ENCODE measurements around the gene CLDN6.

The CLDN6 gene

DNA sequence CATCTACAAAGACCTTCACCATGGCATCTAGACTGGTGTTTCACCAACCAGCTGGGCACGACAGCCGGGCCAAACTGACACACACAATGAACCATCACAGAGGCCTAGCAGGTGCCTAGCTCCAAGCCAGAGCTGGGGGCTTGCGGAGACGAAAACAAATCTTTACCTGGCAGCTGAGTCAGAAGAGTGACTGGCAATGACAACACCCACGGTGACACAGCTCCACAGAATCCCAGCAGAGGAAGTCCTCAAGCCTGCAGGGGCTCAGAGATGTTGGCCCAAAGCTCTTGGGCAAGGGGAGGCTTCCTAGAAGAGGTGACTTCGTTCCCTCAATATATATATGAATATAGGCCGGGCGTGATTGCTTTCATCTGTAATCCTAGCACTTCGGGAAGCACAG, 33.5 kb upstream of the CLDN6 start:
- peaks cover 15 to 24% of the 10 kb centered on the region in 2 donors for H3K27me3 ChIP-seq (ENCODE audit: control insufficient read depth in 2 of 2, insufficient read depth in 2 of 2, low read length in 2 of 2)
- H3K4me1 ChIP-seq (ENCODE audit: control insufficient read depth in 2 of 2, insufficient read depth in 2 of 2, low read length in 2 of 2), result no peaks in the 10 kb centered on the region
- no peak overlapping the region for H3K4me3 ChIP-seq (ENCODE audit: low read length in 2 of 2)
- no peak overlapping the region for H3K27ac ChIP-seq (ENCODE audit: low read depth in 2 of 2, low read length in 2 of 2)
- no peak overlapping the region for H3K9ac ChIP-seq (ENCODE audit: low read depth in 1 of 2, low read length in 2 of 2)
- H3K36me3 ChIP-seq (ENCODE audit: control insufficient read depth in 2 of 2, insufficient read depth in 2 of 2, low read length in 2 of 2), result no peaks in the 10 kb centered on the region
- H3K9me3 ChIP-seq (ENCODE audit: control insufficient read depth in 2 of 2, low read length in 2 of 2), result no peaks in the 10 kb centered on the region

DNA sequence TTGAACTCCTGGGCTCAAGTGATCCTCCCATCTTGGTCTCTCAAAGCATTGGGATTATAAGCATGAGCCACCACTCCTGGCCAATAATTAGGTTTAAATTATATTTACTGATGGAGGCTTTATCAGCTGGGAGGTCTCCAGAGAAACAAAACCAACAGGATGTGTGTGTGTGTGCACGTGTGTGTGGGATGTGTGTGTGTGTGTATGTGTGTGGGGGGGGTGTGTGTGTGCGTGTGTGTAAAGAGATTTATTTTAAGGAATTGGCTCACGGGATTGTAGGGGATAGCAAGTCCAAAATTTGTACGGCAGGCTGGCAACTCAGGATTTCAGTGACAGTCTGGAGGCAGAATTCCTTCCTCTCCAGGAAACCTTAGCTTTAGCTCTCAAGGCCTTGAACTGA, 33.0 kb upstream of the CLDN6 start:
- H3K36me3 ChIP-seq (ENCODE audit: control insufficient read depth in 2 of 2, insufficient read depth in 2 of 2, low read length in 2 of 2), result no peaks in the 10 kb centered on the region
- no peak overlapping the region for H3K4me3 ChIP-seq (ENCODE audit: low read length in 2 of 2)
- H3K27me3 ChIP-seq (ENCODE audit: control insufficient read depth in 2 of 2, insufficient read depth in 2 of 2, low read length in 2 of 2), result peaks cover 15 to 26% of the 10 kb centered on the region in 2 donors
- H3K9ac ChIP-seq (ENCODE audit: low read depth in 1 of 2, low read length in 2 of 2), result no peak overlapping the region
- no peaks in the 10 kb centered on the region for H3K9me3 ChIP-seq (ENCODE audit: control insufficient read depth in 2 of 2, low read length in 2 of 2)
- peaks cover 0 to under 1% of the 10 kb centered on the region in 2 donors for H3K4me1 ChIP-seq (ENCODE audit: control insufficient read depth in 2 of 2, insufficient read depth in 2 of 2, low read length in 2 of 2)
- no peak overlapping the region for H3K27ac ChIP-seq (ENCODE audit: low read depth in 2 of 2, low read length in 2 of 2)

DNA sequence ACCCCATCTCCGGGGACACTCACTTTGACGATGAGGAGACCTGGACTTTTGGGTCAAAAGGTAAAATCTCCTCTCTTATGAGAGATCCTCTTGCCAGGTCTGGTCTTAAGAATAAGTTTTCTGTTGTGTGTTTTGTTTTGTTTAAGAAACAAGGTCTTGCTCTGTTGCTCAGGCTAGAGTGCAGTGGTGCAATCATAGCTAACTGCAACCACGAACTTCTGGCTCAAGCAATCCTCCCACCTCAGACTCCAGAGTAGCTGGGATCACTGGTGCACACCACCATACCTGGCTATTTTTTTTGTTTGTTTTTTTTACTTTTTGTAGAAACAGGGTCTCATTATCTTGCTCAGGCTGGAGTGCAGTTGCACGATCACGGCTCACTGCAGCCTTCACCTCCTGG, 32.5 kb upstream of the CLDN6 start:
- Histone ChIP-seq H3K9ac (ENCODE audit: low read depth in 1 of 2, low read length in 2 of 2) (no peak overlapping the region), H3K9me3 (ENCODE audit: control insufficient read depth in 2 of 2, low read length in 2 of 2) (no peaks in the 10 kb centered on the region), H3K4me1 (ENCODE audit: control insufficient read depth in 2 of 2, insufficient read depth in 2 of 2, low read length in 2 of 2) (peaks cover 0 to 3% of the 10 kb centered on the region in 2 donors), H3K27me3 (ENCODE audit: control insufficient read depth in 2 of 2, insufficient read depth in 2 of 2, low read length in 2 of 2) (peaks cover 16 to 26% of the 10 kb centered on the region in 2 donors), H3K27ac (ENCODE audit: low read depth in 2 of 2, low read length in 2 of 2) (no peak overlapping the region), H3K36me3 (ENCODE audit: control insufficient read depth in 2 of 2, insufficient read depth in 2 of 2, low read length in 2 of 2) (no peaks in the 10 kb centered on the region), H3K4me3 (ENCODE audit: low read length in 2 of 2) (no peak overlapping the region)

DNA sequence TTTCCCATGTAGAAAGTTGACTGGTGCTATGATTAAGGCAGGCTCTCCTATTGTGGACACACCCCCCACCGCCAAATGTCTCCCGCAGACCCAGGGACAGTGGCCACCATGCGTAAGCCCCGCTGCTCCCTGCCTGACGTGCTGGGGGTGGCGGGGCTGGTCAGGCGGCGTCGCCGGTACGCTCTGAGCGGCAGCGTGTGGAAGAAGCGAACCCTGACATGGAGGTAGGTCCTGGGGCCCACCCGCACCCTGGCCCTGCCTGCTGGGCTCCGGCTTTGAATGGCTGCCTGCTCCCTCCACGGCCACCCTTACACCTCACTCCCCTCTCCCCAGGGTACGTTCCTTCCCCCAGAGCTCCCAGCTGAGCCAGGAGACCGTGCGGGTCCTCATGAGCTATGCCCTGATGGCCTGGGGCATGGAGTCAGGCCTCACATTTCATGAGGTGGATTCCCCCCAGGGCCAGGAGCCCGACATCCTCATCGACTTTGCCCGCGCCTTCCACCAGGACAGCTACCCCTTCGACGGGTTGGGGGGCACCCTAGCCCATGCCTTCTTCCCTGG, 32.0 kb upstream of the CLDN6 start:
- peaks cover 19 to 30% of the 10 kb centered on the region in 2 donors for H3K27me3 ChIP-seq (ENCODE audit: control insufficient read depth in 2 of 2, insufficient read depth in 2 of 2, low read length in 2 of 2)
- no peak overlapping the region for H3K27ac ChIP-seq (ENCODE audit: low read depth in 2 of 2, low read length in 2 of 2)
- no peaks in the 10 kb centered on the region for H3K36me3 ChIP-seq (ENCODE audit: control insufficient read depth in 2 of 2, insufficient read depth in 2 of 2, low read length in 2 of 2)
- no peak overlapping the region for H3K4me3 ChIP-seq (ENCODE audit: low read length in 2 of 2)
- no peak overlapping the region for H3K9ac ChIP-seq (ENCODE audit: low read depth in 1 of 2, low read length in 2 of 2)
- H3K9me3 ChIP-seq (ENCODE audit: control insufficient read depth in 2 of 2, low read length in 2 of 2), result no peaks in the 10 kb centered on the region
- H3K4me1 ChIP-seq (ENCODE audit: control insufficient read depth in 2 of 2, insufficient read depth in 2 of 2, low read length in 2 of 2), result peaks cover 0 to 6% of the 10 kb centered on the region in 2 donors

DNA sequence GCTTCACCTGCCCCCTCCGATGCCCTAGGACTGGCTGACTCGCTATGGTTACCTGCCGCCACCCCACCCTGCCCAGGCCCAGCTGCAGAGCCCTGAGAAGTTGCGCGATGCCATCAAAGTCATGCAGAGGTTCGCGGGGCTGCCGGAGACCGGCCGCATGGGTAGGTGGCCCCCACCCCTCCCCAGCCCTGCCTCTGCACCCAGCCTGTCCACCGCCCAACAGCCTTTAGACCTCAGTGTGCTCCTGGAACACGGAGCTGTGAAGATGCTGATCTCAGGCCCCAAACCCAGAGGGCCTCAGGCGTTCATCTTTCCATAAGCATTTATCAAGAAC, 29.4 kb upstream of the CLDN6 start:
- Histone ChIP-seq H3K27me3 (ENCODE audit: control insufficient read depth in 2 of 2, insufficient read depth in 2 of 2, low read length in 2 of 2) (peaks cover 25 to 50% of the 10 kb centered on the region in 2 donors), H3K9me3 (ENCODE audit: control insufficient read depth in 2 of 2, low read length in 2 of 2) (no peaks in the 10 kb centered on the region), H3K27ac (ENCODE audit: low read depth in 2 of 2, low read length in 2 of 2) (no peak overlapping the region)

DNA sequence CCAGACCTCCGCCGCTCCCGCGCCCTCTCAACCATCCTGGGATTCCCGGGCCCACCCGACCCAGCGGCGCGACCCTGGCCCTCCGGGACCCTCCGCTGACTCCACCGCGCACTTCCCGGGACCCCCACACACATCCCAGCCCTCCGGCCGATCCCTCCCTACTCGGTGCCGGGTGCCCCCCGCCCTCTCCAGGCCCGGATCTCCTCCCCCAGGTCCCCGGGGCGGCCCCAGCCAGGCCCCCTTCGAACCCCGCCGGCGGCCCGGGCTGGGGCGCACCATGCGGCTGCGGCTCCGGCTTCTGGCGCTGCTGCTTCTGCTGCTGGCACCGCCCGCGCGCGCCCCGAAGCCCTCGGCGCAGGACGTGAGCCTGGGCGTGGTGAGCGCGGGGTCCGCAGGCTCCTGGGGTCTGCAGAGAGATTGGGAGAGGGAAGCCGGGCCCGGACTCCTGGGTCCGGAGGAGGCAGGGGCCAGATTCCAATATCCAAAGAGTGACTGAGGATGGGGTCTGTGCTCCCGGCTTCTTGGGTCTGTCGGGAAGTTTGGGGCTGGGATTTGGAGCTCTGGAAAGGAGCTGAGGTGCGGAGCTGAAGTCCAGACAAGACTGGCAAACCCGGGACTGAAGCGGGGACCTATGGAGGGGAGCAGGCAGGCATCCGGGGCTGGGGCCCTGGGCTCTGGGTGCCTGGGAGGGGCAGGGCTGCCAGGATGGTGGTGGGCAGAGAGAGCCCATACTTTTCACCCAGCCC, 28.8 kb upstream of the CLDN6 start:
- Histone ChIP-seq H3K36me3 (ENCODE audit: control insufficient read depth in 2 of 2, insufficient read depth in 2 of 2, low read length in 2 of 2) (no peaks in the 10 kb centered on the region), H3K9me3 (ENCODE audit: control insufficient read depth in 2 of 2, low read length in 2 of 2) (no peaks in the 10 kb centered on the region), H3K4me3 (ENCODE audit: low read length in 2 of 2) (peak overlapping the region in 1 of 2 donors; percentile 31), H3K4me1 (ENCODE audit: control insufficient read depth in 2 of 2, insufficient read depth in 2 of 2, low read length in 2 of 2) (peaks cover 0 to 6% of the 10 kb centered on the region in 2 donors), H3K27me3 (ENCODE audit: control insufficient read depth in 2 of 2, insufficient read depth in 2 of 2, low read length in 2 of 2) (peaks cover 25 to 50% of the 10 kb centered on the region in 2 donors), H3K9ac (ENCODE audit: low read depth in 1 of 2, low read length in 2 of 2) (peak overlapping the region in 1 of 2 donors; percentile 12), H3K27ac (ENCODE audit: low read depth in 2 of 2, low read length in 2 of 2) (peak overlapping the region in 1 of 2 donors; percentile 32)

More for the DNA sequence above, 29.4 kb upstream of the CLDN6 start:
- Histone ChIP-seq H3K4me3 (ENCODE audit: low read length in 2 of 2) (peak overlapping the region in 1 of 2 donors; percentile 31), H3K4me1 (ENCODE audit: control insufficient read depth in 2 of 2, insufficient read depth in 2 of 2, low read length in 2 of 2) (peaks cover 0 to 6% of the 10 kb centered on the region in 2 donors), H3K36me3 (ENCODE audit: control insufficient read depth in 2 of 2, insufficient read depth in 2 of 2, low read length in 2 of 2) (no peaks in the 10 kb centered on the region), H3K9ac (ENCODE audit: low read depth in 1 of 2, low read length in 2 of 2) (no peak overlapping the region)

DNA sequence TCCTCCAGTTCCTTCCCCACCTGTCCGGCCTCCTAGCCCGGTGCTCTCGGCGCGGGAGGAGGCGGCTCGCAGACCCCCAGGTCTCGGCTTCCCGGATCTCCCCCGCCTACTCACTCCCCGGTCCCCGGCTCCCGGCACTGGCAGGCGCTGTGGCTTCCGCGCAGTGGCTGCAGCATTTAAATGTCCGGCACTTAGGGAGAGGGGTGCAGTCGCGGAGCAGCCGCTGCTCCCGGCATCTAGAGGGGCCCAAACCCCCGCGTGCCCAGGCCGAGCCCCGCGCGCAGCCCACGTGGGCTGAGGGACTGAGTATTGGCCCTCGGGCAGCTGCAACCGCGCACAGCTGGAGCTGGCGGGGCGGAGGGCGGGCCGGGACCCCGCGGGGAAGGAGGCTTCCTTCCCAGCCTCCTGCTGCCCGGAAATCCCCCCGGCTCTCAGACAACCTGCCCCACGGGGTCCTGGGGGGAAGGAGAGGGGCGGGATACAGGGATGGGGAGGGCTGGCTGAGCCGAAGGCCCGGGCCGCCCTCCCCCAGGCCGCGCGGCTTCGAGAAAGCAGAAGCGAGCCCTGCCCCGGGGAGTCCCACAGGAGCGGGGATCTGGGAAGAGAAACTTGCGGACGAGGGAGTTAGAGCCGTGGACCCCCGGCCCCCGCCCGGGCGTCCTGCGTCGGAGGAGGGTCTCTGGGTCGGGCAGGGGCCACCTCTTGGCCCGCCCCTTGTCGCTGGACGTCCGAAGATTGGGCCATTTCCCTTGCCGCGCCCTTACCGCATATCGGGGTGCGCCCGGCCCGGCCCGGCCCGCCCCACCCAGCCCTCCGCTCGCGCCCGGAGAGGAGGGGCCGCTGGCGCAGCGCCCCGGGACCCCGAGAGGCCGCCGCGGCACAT, 28.0 kb upstream of the CLDN6 start, which contains the start of gene MMP25:
MMP25 (plus strand) TSS at position 804 of the 883 bp plus-strand sequence. CDS start 357 bp downstream, outside the sequence.
- peaks cover 25 to 50% of the 10 kb centered on the region in 2 donors for H3K27me3 ChIP-seq (ENCODE audit: control insufficient read depth in 2 of 2, insufficient read depth in 2 of 2, low read length in 2 of 2)
- peak within 1 kb of the TSS; percentile 27 to 62 for H3K4me3 ChIP-seq (ENCODE audit: low read length in 2 of 2)
- no peaks in the 10 kb centered on the region for H3K9me3 ChIP-seq (ENCODE audit: control insufficient read depth in 2 of 2, low read length in 2 of 2)
- H3K36me3 ChIP-seq (ENCODE audit: control insufficient read depth in 2 of 2, insufficient read depth in 2 of 2, low read length in 2 of 2), result no peaks in the 10 kb centered on the region
- peak within 1 kb of the TSS in 1 of 2 donors; percentile 32 for H3K27ac ChIP-seq (ENCODE audit: low read depth in 2 of 2, low read length in 2 of 2)
- peak within 1 kb of the TSS in 1 of 2 donors; percentile 43 for H3K9ac ChIP-seq (ENCODE audit: low read depth in 1 of 2, low read length in 2 of 2)
- peaks cover 0 to 6% of the 10 kb centered on the region in 2 donors for H3K4me1 ChIP-seq (ENCODE audit: control insufficient read depth in 2 of 2, insufficient read depth in 2 of 2, low read length in 2 of 2)

DNA sequence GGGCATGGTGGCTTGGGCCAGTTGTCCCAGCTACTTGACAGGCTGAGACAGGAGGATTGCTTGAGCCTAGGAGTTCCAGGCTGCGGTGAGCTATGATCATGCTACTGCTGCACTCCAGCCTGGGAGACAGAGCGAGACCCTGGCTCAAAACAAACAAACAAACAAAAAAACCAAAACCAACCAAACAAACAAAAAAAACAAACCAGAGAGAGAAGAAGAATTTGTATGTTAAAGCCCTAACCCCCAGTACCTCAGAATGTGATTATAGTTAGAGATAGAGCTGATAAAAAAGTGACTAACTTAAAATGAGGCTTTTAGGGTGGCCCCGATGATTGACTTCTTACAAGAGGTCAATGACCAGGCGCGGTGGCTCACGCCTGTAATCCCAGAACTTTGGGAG, 26.7 kb upstream of the CLDN6 start:
- no peak overlapping the region for H3K27ac ChIP-seq (ENCODE audit: low read depth in 2 of 2, low read length in 2 of 2)

DNA sequence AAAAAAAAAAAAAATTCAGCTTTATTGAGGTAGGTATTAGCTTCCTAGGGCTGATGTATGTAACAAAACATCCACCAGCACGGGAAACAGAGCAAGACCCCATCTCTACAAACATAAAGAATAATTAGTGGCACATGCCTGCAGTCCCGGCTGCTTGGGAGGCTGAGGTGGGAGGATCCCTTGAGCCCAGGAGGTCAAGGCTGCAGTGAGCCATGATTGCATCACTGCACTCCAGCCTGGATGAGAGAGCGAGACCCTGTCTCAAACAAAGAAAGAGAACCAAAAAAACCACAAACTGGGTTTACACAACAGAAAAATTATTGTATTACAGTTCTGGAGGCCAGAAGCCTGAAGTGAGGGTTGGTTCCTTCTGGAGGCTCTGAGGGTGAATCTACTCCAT, 24.4 kb upstream of the CLDN6 start:
- no peak overlapping the region for H3K4me3 ChIP-seq (ENCODE audit: low read length in 2 of 2)
- H3K4me1 ChIP-seq (ENCODE audit: control insufficient read depth in 2 of 2, insufficient read depth in 2 of 2, low read length in 2 of 2), result peaks cover 13 to 24% of the 10 kb centered on the region in 2 donors
- H3K27me3 ChIP-seq (ENCODE audit: control insufficient read depth in 2 of 2, insufficient read depth in 2 of 2, low read length in 2 of 2), result peaks cover 23 to 42% of the 10 kb centered on the region in 2 donors
- no peak overlapping the region for H3K9ac ChIP-seq (ENCODE audit: low read depth in 1 of 2, low read length in 2 of 2)
- no peak overlapping the region for H3K27ac ChIP-seq (ENCODE audit: low read depth in 2 of 2, low read length in 2 of 2)
- no peaks in the 10 kb centered on the region for H3K36me3 ChIP-seq (ENCODE audit: control insufficient read depth in 2 of 2, insufficient read depth in 2 of 2, low read length in 2 of 2)
- H3K9me3 ChIP-seq (ENCODE audit: control insufficient read depth in 2 of 2, low read length in 2 of 2), result no peaks in the 10 kb centered on the region

More for the DNA sequence above, 26.7 kb upstream of the CLDN6 start:
- Histone ChIP-seq H3K9ac (ENCODE audit: low read depth in 1 of 2, low read length in 2 of 2) (no peak overlapping the region), H3K4me1 (ENCODE audit: control insufficient read depth in 2 of 2, insufficient read depth in 2 of 2, low read length in 2 of 2) (peaks cover 0 to 6% of the 10 kb centered on the region in 2 donors), H3K4me3 (ENCODE audit: low read length in 2 of 2) (no peak overlapping the region), H3K27me3 (ENCODE audit: control insufficient read depth in 2 of 2, insufficient read depth in 2 of 2, low read length in 2 of 2) (peaks cover 26 to 49% of the 10 kb centered on the region in 2 donors), H3K9me3 (ENCODE audit: control insufficient read depth in 2 of 2, low read length in 2 of 2) (no peaks in the 10 kb centered on the region), H3K36me3 (ENCODE audit: control insufficient read depth in 2 of 2, insufficient read depth in 2 of 2, low read length in 2 of 2) (no peaks in the 10 kb centered on the region)
